Stimulated activated CD8-positive, alpha-beta memory T cell treated with anti-CD3 and anti-CD28 coated beads, Interleukin-2, amount 100 ng/mL, for 48 hours (primary cell): ENCODE measurements around the gene BHLHE40.

Experiments
- DNase-seq, 2 donors: peaks; one replicate each; pipeline ENCODE4 v3.0.0-alpha.2; 2020; ENCODE audit warnings: low read depth in 2 of 2

Gene BHLHE40

GRCh38 chr3:5001135-5001534 lies 21.9 kb downstream of the BHLHE40 start:
- no peak for DNase-seq

- DNase-seq = no peak
Measured at GRCh38 chr3:5001805-5002173, 22.6 kb downstream of the BHLHE40 start.

- DNase-seq = peak; percentile 52 to 78
Measured at GRCh38 chr3:5002174-5002870, 23.1 kb downstream of the BHLHE40 start.

GRCh38 chr3:5002871-5003247 lies 23.6 kb downstream of the BHLHE40 start:
- no peak for DNase-seq

- DNase-seq = no peak
Measured at GRCh38 chr3:5004319-5005152, 25.3 kb downstream of the BHLHE40 start.

DNA sequence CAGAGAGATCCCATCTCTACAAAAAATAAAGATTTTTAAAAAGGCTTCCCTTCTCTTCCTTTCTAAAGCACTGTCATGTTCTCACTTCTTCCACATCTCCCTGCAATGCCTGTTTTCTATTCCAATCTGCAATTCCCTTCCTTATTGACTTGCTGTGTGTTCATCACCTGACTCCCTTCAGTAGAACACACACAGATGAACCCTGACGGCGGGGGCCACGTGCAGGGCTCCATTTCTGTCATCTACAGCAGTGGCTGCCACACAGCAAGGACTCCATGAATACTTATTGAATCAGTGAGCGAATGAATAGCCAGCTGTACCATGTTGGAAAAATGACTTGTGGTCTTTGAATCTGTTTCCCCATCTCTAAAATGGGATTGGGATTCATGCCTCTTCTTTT lies 26.1 kb downstream of the BHLHE40 start:
- DNase-seq = no peak

DNA sequence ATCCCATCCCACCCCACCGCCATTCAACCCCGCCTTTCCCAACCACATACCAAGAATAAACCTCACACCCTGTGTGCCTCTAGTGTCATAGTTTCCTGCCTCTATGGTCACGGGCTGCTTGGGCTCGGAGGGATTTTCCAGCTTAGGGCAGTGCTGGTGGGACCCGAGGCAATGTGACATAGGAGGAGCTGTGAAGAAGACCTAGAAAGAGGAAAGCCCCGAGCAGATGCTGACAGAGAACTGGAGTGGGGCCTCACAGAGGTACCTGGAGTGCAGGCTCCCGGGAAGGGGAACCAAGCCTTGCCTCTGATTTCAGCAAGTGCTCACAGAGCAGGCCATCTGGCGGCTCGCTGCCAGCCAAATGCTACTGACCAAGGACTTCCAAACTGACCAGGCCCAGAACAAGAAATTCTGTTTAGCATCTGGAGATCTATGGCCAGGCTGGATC lies 27.5 kb downstream of the BHLHE40 start:
- peak; percentile 66 to 69 for DNase-seq

DNA sequence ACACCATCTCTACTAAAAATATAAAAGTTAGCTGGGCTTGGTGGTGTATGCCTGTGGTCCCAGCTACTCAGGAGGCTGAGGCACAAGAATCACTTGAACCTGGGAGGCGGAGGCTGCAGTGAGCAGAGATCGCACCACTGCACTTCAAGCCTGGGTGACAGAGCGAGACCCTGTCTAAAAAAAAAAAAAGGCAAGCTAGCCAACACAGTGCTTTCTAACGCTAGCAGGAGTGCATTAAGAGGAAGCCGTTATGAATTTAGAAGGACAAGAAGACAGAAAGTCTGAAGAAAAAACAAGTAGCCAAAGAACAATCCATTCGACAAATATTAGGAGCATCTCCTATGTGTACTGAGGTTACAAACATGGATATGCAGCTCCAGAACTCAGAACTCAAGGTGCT lies 28.6 kb downstream of the BHLHE40 start:
- no peak for DNase-seq

DNA sequence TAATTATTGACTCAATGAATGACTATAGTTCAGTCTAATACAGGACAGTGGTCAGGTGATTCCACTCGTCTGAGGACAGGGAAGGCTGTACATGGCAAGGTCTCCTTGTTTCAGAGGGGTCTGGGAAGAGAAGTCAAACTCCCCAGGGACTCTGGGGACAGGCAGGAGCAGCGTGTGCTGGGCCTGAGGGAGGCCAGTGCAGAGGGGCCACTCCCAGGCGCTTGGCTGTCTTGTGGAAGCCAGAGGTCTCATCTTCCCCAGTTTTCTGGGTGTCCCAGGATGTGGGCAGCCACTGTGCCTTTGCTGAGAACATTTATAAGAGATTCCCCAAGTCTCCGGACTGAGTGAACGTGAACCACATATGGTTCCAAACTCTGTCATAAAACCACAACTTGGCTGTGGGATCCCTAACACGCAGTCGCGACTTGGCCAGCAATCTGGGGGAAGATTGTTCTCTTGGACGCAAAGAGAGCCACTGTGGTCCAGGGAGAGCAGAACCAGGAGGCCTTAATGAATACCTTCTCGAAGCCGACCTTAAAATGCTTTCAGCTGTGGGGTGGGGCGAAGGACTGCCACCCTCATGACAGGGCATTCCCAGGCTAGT lies 30.4 kb downstream of the BHLHE40 start:
- no peak for DNase-seq

DNA sequence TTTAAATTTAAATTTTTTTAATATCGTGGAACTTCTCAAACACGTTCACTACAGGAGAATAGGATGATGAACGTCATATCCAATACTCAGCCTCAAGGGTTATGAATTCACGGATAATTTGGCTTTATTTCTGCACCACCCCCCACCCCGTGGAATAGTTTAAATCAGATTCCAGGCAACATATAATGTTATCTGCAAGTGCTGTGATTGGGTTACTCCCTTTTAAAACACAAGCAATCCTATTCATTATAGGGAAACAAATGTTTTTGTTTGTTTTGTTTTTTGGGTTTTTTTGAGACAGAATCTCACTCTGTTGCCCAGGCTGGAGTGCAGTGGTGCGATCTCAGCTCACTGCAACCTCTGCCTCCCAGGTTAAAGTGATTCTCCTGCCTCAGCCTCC lies 30.9 kb downstream of the BHLHE40 start:
- DNase-seq = no peak

DNA sequence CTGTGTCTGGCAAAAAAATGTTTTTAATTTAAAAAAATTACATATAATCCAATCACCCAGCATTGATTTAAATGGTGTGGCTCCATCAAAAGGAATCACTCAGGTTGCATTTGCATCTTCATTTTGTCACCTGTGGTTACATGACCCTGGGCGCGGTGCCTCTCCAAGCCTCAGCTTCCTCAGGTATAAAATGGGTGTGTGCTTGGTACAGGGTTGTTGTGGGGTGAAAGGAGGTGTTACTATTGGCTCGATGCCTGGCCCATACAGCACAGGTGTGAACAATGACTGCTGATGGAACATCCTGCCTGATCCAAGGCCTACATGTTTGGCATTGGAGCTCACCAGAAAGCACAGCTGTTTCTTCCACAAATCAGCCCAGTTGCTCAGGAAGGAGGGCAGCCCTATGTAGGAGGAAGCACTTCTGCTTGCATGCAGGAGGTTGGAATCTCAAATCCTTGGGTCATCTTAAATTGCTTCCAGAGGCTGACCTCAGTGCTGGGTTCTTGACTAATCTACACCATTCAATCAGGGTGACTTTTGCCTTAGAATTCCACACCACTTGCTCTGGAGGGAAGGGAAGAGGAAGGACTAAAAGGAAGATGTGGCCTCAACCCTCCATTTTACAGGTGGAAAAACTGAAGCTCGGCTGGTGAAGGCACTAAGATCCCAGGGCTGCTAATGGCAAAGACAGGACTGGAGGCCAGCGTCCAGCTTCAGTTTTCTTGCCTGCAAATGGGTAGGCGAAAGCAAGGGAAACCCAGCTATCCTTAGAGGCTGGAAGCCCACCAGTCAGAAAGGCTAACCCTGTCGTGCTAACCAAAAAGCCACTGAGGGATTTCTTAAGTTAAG lies 31.7 kb downstream of the BHLHE40 start:
- DNase-seq = no peak

DNA sequence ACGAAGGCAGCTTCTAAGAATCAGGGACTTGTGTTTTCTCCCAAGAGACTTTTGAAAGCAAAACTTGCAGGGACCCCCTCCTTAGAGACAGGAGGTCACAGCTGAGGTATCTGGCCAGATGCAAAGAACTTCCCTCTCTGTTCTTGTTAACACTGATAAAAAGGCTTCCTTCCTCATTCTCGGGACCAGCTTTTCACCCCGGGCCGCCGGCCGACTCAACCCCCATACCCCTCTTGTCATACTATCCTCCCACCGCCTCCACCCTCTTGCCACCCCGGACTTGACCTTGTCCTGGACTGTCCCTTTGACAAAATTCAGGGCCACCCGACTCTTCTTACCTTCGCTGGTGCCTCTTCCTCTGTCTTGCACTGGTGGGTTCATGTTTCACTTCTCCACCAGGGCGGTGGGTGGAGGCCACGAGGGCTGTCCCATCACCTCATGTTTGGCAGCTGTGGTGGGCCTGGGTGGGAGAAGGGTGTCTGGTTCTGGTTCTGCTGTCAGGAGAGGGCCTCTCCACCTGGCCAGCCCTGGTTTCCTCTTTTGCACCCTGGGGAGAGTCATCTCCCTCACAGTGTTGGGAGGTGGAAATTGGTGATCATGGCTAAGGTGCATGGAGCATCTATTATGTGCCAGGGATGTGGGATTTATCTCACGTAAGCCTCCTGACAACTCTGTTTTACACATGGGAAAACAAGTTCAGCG lies 32.5 kb downstream of the BHLHE40 start:
- no peak for DNase-seq

DNA sequence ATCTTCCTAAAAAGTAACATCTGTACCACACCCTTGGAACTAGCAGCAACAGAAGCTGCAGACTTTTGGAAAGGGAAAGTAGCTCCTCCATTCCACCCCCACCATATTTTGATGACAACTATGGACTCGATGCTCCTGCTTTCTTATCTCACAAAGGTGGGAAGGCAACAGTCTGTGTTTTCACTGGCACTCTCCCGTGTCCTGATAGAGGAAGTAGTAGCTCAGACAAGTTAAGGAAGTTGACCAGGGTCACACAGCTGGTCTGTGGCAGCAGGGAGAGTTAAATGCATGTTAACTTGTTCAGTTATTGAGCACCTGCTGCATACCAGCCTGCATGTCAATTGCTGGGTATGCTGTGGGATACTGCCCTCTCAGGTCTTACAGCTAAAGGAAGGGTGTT lies 33.1 kb downstream of the BHLHE40 start:
- no peak for DNase-seq

- DNase-seq = no peak
Measured at GRCh38 chr3:5013021-5013906, 34.0 kb downstream of the BHLHE40 start.

DNA sequence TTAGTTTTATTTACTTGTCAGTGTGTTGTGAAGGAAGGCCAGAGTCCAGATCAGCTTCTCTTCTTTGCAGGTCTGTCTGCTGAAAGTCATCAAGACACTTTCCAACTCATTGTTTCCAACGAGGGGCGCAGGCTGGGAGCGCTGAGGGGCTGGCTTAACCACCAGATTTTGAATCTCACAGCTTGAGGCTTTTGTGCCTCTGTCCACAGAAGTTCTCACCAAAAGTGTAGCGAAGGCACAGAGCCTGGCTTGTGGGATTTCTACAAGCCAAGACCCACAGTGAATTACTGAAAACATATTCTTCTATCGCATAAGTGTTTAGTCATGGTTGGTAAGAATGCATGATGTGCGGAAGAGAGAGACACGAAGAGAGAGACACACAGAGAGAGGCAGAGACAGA lies 35.2 kb downstream of the BHLHE40 start:
- no peak for DNase-seq

DNA sequence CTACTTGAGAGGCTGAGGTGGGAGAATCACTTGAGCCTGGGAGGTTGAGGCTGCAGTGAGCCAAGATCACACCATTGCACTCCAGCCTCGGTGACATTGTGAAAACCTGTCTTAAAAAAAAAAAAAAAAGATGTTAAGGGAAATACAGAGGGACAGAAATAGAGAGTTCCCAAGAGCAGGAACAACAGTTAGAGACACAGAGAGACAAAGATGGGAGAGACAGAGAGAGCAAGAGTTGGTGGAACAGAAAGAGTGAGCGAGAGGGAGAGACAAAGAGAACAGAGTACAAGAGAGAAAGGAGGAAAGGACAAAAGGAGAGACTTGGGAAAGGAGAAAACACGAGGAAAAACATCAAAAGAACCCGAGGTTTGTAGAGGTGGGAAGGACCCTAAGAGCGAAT lies 35.8 kb downstream of the BHLHE40 start:
- no peak for DNase-seq

- no peak for DNase-seq
Measured at GRCh38 chr3:5016211-5017161, 37.2 kb downstream of the BHLHE40 start.

DNA sequence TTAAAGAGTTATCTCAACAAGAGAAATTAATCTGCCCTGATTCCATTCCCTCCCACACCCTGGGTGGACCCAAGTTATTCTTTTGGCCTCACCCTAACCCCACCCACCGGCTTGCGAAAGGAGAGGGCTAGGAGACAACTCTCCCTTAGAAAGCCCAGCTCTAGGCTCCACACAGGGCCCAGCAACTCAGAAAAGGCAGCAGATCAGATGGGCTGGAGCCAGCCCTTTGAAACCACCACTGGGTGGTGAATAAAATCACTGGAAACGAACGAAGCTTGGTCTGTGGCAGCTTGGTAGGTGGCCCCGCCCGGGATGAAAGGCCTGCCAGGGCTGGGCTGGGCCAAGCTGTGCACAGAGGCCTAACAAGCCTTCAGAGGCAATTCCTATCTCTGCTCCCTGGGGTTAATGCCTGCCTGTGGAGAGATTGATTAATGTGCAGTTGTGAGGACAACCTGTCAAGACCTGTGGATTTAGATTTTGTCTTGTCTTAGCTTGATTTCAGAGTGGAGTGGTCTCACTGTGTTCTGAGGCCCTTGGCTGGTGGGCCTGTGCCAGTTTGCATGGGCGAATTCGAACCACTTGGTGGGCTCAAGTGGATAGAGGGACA lies 38.8 kb downstream of the BHLHE40 start:
- DNase-seq = no peak
